IMR-90 (cell line): ENCODE results near the gene AHCYL2. TPM values are rescaled to one million over a fixed set of nuclear protein-coding genes. Genes with fewer than 3 reads are reported as not detected.
"Not testable (repeated sequence)": the region's sequence is repeated elsewhere in the genome, so short reads cannot be mapped to it uniquely, and the experiment has no call there.

ENCODE experiments used
- ATAC-seq: fragments of 200-7000 bp; cut with Tn5 transposase; 2 replicates; pipeline ENCODE4 v1.9.1; 2020; ENCODE audit warnings: low read depth, mild to moderate bottlenecking, moderate library complexity
- BruUV-seq: library from RNA; stranded (reverse); fragments of 400-500 nt; replicated peaks from 2 replicates; lab custom pipeline; 2021; lab: Mats Ljungman, UMichigan
- CTCF ChIA-PET: fragments of 300-600 bp; formaldehyde crosslinking; extraction: SDS; loops from one replicate; lab custom pipeline; 2021; ENCODE audit warnings: antibody characterized with exemption; lab: Yijun Ruan, JAX
- POLR2A ChIA-PET: fragments of 300-600 bp; sonication (Branson Sonifier 250); formaldehyde crosslinking; loops from one replicate; lab custom pipeline; 2022; ENCODE audit warnings: antibody characterized with exemption; ENCODE audit not compliant: unreplicated experiment; lab: Charles Lee
- DNase-seq: peaks from one replicate; pipeline ENCODE4 v3.0.0; 2013
- H2AFZ ChIP-seq: replicated peaks from 2 replicates; pipeline ENCODE3; 2013; ENCODE audit warnings: low read length, mild to moderate bottlenecking; ENCODE audit not compliant: poor library complexity
- H2AK5ac ChIP-seq: 2 replicates; pipeline ENCODE4 v1.6.1; 2013; ENCODE audit warnings: low read depth, low read length, inconsistent platforms
- H2AK9ac ChIP-seq: replicated peaks from 2 replicates; pipeline ENCODE3; 2013; ENCODE audit warnings: mild to moderate bottlenecking, low read depth, low read length, moderate library complexity; ENCODE audit not compliant: poor library complexity
- H2BK120ac ChIP-seq: 2 replicates; pipeline ENCODE4 v1.6.1; 2013; ENCODE audit warnings: low read depth, low read length, inconsistent platforms
- H2BK15ac ChIP-seq: 3 replicates; pipeline ENCODE4 v1.6.1; 2013; ENCODE audit warnings: low read depth, low read length, inconsistent platforms
- H2BK20ac ChIP-seq: 2 replicates; pipeline ENCODE4 v1.6.1; 2013; ENCODE audit warnings: low read depth, mild to moderate bottlenecking, inconsistent platforms, low read length, moderate library complexity
- H2BK5ac ChIP-seq: 2 replicates; pipeline ENCODE4 v1.6.1; 2013; ENCODE audit warnings: mild to moderate bottlenecking, low read depth, low read length, inconsistent platforms; ENCODE audit not compliant: poor library complexity, severe bottlenecking
- H3K14ac ChIP-seq: replicated peaks from 2 replicates; pipeline ENCODE4 v1.6.1; 2013; ENCODE audit warnings: low read depth, low read length, inconsistent platforms
- H3K18ac ChIP-seq: 2 replicates; pipeline ENCODE4 v1.6.1; 2013; ENCODE audit warnings: low read depth, low read length, control low read depth
- H3K23ac ChIP-seq: 2 replicates; pipeline ENCODE4 v1.6.1; 2013; ENCODE audit warnings: low read depth, low read length, inconsistent platforms
- H3K27ac ChIP-seq: 2 replicates; pipeline ENCODE4 v1.5.1; 2013; ENCODE audit warnings: mild to moderate bottlenecking, control low read depth, low read length; ENCODE audit not compliant: insufficient read depth
- H3K27me3 ChIP-seq: 2 replicates; pipeline ENCODE4 v1.6.1; 2013; ENCODE audit warnings: low read length; ENCODE audit not compliant: control insufficient read depth, insufficient read depth
- H3K36me3 ChIP-seq: 2 replicates; pipeline ENCODE4 v1.6.1; 2013; ENCODE audit warnings: low read length, mixed read lengths; ENCODE audit not compliant: control insufficient read depth, insufficient read depth
- H3K4ac ChIP-seq: 2 replicates; pipeline ENCODE4 v1.6.1; 2013; ENCODE audit warnings: low read depth, low read length, inconsistent platforms
- H3K4me1 ChIP-seq: 2 replicates; pipeline ENCODE4 v1.6.1; 2013; ENCODE audit warnings: low read length, mixed read lengths; ENCODE audit not compliant: control insufficient read depth, insufficient read depth
- H3K4me2 ChIP-seq: 2 replicates; pipeline ENCODE4 v1.6.1; 2013; ENCODE audit warnings: low read depth, mild to moderate bottlenecking, control low read depth, low read length, moderate library complexity
- H3K4me3 ChIP-seq: 2 replicates; pipeline ENCODE4 v1.5.1; 2013; ENCODE audit warnings: low read depth, mild to moderate bottlenecking, control low read depth, low read length, moderate library complexity; ENCODE audit not compliant: insufficient read depth
- H3K56ac ChIP-seq: 2 replicates; pipeline ENCODE4 v1.6.1; 2013; ENCODE audit warnings: low read length, inconsistent platforms; ENCODE audit not compliant: insufficient read depth; ENCODE audit errors: extremely low read depth
- H3K79me1 ChIP-seq, 2 experiments: 2 replicates each; pipeline ENCODE4 v1.6.1; 2013; ENCODE audit warnings: low read length in 2 of 2, inconsistent platforms in 1 of 2, low read depth in 1 of 2
- H3K9ac ChIP-seq: 2 replicates; pipeline ENCODE4 v1.6.1; 2013; ENCODE audit warnings: low read depth, low read length, control low read depth
- H3K9me1 ChIP-seq: 2 replicates; pipeline ENCODE4 v1.6.1; 2013; ENCODE audit warnings: low read length, inconsistent platforms; ENCODE audit not compliant: insufficient read depth
- H3K9me3 ChIP-seq: 2 replicates; pipeline ENCODE4 v1.6.1; 2013; ENCODE audit warnings: low read length; ENCODE audit not compliant: control insufficient read depth, insufficient read depth
- H4K20me1 ChIP-seq: 2 replicates; pipeline ENCODE4 v1.6.1; 2013; ENCODE audit warnings: low read length, inconsistent platforms; ENCODE audit not compliant: insufficient read depth
- H4K5ac ChIP-seq: 2 replicates; pipeline ENCODE4 v1.6.1; 2013; ENCODE audit warnings: mild to moderate bottlenecking, low read depth, low read length, control low read depth
- H4K8ac ChIP-seq, 2 experiments: 2 replicates each; pipeline ENCODE4 v1.6.1; 2013; ENCODE audit warnings: low read depth in 2 of 2, low read length in 2 of 2, control low read depth in 1 of 2, inconsistent platforms in 1 of 2
- H4K91ac ChIP-seq: 2 replicates; pipeline ENCODE4 v1.6.1; 2013; ENCODE audit warnings: low read depth, low read length, inconsistent platforms; ENCODE audit not compliant: insufficient read depth
- WGBS, 2 experiments: methylation state at CpG; one replicate each; pipeline versions ENCODE4 v1.1.5 to v1.1.7; 2013; ENCODE audit warnings: missing lambda C conversion rate in 2 of 2; ENCODE audit not compliant: insufficient read length in 1 of 2; ENCODE audit errors: extremely low coverage in 2 of 2; 5-methylcytosine and 5-hydroxymethylcytosine counted together
- dilution Hi-C: fragments of 300-500 bp; cut with HindIII; formaldehyde crosslinking; loops from one replicate; pipeline ENCODE4 v1.14.3; 2018; ENCODE audit warnings: low sequenced_read_pairs; ENCODE audit not compliant: unreplicated experiment
- in situ Hi-C: fragments of 300-500 bp; cut with MboI; formaldehyde crosslinking; loops from 3 replicates; pipeline ENCODE4 v1.14.3; 2019; ENCODE audit warnings: low sequenced_read_pairs, inconsistent platforms, mixed read lengths
- intact Hi-C: fragments of 100-400 bp; cut with micrococcal nuclease; formaldehyde crosslinking; loops from 2 replicates; pipeline ENCODE4 v1.10.0; 2022
- polyA plus RNA-seq, 3 experiments: library from polyadenylated mRNA; depleted of rRNA; stranded (reverse); fragments of >200 nt; gene quantifications; 2 replicates each; pipeline ENCODE4 v1.2.3, GENCODE V29; 2012; ENCODE audit warnings: low replicate concordance in 1 of 3
- total RNA-seq: library from RNA; depleted of rRNA; stranded (reverse); fragments of >200 nt; gene quantifications from 2 replicates; pipeline ENCODE4 v1.2.3, GENCODE V29; 2012

The AHCYL2 gene
- total and polyA plus RNA-seq, 2 of the 4 experiments (the other 2 are of a cell fraction) = 5.7 to 7.6 TPM

GRCh38 chr7:129475931-129476330, 251.1 kb downstream of the AHCYL2 start:
- POLR2A ChIA-PET, H3K9me3 ChIP-seq, H2BK20ac ChIP-seq, H3K27ac ChIP-seq, H3K56ac ChIP-seq, H3K4me3 ChIP-seq, H4K5ac ChIP-seq, H3K9ac ChIP-seq, dilution Hi-C loops, H3K14ac ChIP-seq, H2BK15ac ChIP-seq, H2AK5ac ChIP-seq, H3K27me3 ChIP-seq, H2AK9ac ChIP-seq, H3K79me1 ChIP-seq, H2AFZ ChIP-seq, H4K91ac ChIP-seq, H2BK120ac ChIP-seq, H3K4me1 ChIP-seq, H3K4ac ChIP-seq, H3K4me2 ChIP-seq, DNase-seq, H3K9me1 ChIP-seq, intact Hi-C loops, H2BK5ac ChIP-seq, H4K20me1 ChIP-seq, H3K36me3 ChIP-seq, BruUV-seq, ATAC-seq, H4K8ac ChIP-seq, H3K18ac ChIP-seq, H3K23ac ChIP-seq, CTCF ChIA-PET: not testable (repeated sequence)
- in situ Hi-C loops = loop anchor here (25.0 kb wide), 1 partner anchor 536 kb away; no protein-coding TSS in a partner anchor
- WGBS, 2 experiments = 100% methylated on average over 1 of the region's 27 CpGs; no CpG with 5 or more reads in 1 of the 2 experiments

DNA sequence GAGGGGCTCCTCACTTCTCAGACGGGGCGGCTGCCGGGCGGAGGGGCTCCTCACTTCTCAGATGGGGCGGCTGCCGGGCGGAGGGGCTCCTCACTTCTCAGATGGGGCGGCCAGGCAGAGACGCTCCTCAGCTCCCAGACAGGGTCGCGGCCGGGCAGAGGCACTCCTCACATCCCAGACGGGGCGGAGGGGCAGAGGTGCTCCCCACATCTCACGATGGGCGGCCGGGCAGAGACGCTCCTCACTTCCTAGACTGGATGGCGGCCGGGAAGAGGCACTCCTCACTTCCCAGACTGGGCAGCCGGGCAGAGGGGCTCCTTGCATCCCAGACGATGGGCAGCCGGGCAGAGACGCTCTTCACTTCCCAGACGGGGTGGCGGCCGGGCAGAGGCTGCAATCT, 251.6 kb downstream of the AHCYL2 start:
- H3K14ac ChIP-seq, H3K36me3 ChIP-seq, H3K9ac ChIP-seq, H3K4me1 ChIP-seq, H2BK15ac ChIP-seq, H3K9me3 ChIP-seq, H3K23ac ChIP-seq, DNase-seq, H2BK5ac ChIP-seq, H3K27ac ChIP-seq, H4K8ac ChIP-seq, ATAC-seq, H2AFZ ChIP-seq, BruUV-seq, H2BK120ac ChIP-seq, H3K18ac ChIP-seq, H4K5ac ChIP-seq, POLR2A ChIA-PET, H2AK5ac ChIP-seq, dilution Hi-C loops, H3K9me1 ChIP-seq, H3K4me3 ChIP-seq, H4K20me1 ChIP-seq, H3K79me1 ChIP-seq, H3K27me3 ChIP-seq, H3K4me2 ChIP-seq, H3K4ac ChIP-seq, H2BK20ac ChIP-seq, CTCF ChIA-PET, intact Hi-C loops, H4K91ac ChIP-seq, H3K56ac ChIP-seq, H2AK9ac ChIP-seq: not testable (repeated sequence)
- WGBS, 2 experiments = 100% methylated on average over 2 of the region's 27 CpGs; no CpG with 5 or more reads in 1 of the 2 experiments
- in situ Hi-C loops = loop anchor here (25.0 kb wide), 1 partner anchor 536 kb away; no protein-coding TSS in a partner anchor
